Femur (tissue), 1 donor: ENCODE data around the gene TRIM46.
A peak's percentile ranks its signal among the peaks of the same experiment; 100 is the strongest.

Experiments used
- DNase-seq: peaks from one replicate; pipeline ENCODE4 v3.0.0-alpha.2; 2017

TRIM46 gene, protein sequence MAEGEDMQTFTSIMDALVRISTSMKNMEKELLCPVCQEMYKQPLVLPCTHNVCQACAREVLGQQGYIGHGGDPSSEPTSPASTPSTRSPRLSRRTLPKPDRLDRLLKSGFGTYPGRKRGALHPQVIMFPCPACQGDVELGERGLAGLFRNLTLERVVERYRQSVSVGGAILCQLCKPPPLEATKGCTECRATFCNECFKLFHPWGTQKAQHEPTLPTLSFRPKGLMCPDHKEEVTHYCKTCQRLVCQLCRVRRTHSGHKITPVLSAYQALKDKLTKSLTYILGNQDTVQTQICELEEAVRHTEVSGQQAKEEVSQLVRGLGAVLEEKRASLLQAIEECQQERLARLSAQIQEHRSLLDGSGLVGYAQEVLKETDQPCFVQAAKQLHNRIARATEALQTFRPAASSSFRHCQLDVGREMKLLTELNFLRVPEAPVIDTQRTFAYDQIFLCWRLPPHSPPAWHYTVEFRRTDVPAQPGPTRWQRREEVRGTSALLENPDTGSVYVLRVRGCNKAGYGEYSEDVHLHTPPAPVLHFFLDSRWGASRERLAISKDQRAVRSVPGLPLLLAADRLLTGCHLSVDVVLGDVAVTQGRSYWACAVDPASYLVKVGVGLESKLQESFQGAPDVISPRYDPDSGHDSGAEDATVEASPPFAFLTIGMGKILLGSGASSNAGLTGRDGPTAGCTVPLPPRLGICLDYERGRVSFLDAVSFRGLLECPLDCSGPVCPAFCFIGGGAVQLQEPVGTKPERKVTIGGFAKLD

DNA sequence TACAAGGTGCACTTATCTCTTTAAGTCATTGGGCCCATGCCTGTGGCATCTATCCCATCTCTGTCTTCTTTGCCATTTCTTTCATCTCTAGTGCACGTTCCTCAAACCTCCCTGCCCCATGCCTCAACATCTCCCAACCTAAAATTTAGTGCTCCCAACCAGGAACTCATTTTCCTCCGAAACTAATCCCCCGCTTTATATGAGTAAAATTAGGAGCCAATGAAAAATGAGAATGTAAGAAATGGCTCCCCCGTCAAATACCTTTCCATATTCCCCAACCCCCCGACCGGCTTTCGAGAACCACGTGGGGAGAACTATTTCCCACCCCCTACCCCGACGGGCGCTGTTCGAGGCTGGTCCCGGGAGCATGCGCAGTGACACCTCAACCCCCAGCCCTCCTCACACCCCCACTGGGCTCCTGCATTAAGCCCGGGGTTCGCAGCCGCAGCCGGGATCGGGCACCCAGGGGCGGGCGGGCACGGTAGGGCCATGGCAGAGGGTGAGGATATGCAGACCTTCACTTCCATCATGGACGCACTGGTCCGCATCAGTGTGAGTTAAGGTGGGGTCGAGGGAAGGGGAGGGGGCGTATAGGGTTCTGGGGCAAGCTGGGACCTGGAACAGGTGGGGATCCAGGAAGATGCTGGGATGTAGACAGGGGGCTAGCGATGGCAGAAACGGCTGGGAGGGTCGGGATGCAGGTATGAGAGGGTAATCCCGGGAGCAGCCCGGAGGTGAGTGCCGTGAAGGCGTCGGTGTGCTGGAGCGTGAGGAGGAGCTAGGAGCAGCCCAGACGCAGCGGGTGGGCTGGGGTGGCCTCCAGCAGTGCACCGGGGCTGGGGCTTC, at the start of gene TRIM46:
TSS of gene TRIM46 (plus strand) at position 372 of the 846 bp plus-strand sequence. CDS start at position 490, 118 bp downstream.
- peak; percentile 53 for DNase-seq

DNA sequence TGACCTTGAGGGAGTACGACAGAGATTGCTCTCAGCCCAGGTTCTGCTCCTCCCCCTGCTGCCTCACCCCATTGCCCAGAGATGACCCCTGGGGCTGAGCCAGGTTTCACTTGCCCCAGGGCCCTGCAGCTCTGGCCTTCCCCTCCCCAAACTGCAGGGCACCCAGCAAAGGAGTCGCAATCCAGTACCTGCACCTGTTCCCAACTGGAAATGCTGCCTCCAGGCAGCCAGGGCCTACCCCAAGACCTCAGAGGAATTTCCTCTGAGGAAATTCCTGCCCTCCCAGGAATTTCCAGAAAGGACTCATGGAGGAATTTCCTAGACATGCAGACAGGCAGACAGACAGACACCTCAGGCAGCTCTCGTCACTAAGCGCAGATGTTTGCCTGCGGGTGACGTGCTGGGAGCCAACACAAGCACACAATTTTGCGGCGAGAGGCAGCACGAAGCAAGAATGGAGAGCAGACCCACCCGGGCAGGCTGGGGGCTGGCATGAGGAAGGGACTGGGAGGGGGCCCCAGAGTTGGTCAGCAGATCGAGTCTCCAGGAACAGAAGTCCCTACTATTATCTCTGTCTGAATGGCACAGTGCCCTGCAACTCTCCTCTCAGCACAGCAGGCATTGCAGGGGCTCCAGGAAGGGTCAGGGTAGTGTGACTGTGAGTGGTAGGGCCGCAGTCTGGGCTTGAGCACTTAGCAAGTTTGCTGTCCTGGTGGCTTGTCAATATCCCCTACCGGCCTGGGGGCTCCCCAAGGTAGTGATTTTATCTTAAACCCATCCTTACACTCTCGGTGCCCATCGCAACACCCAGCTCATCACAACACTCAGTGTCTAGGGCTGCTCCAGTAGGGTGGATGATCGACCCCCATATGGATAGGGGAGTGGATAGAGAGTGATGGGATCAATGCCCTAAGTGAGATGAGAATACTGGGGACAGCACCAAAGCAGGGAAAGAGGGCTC, 48.9 kb upstream of the TRIM46 start:
- DNase-seq: peak; percentile 55

DNA sequence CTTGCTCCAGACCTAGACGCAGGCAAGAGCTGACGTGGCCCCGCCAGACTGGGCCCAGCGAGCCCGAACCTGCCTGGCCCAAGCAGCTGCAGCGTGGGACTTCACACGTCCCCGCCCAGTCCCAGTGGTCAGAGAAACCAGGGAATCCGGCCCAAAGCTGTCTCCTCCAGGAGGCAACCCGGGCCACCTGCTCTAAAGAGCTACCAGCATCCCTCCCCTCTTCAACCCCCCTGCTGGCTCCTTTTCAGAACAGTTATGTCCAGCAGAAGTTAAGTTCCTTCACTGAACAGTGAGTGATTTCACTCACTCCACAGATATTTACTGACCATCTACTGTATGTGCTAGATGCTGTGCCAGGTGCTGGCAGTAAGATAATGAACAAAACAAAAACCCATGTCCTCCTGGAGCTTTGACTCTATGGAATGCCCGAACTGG, 48.1 kb upstream of the TRIM46 start:
- no peak for DNase-seq

DNA sequence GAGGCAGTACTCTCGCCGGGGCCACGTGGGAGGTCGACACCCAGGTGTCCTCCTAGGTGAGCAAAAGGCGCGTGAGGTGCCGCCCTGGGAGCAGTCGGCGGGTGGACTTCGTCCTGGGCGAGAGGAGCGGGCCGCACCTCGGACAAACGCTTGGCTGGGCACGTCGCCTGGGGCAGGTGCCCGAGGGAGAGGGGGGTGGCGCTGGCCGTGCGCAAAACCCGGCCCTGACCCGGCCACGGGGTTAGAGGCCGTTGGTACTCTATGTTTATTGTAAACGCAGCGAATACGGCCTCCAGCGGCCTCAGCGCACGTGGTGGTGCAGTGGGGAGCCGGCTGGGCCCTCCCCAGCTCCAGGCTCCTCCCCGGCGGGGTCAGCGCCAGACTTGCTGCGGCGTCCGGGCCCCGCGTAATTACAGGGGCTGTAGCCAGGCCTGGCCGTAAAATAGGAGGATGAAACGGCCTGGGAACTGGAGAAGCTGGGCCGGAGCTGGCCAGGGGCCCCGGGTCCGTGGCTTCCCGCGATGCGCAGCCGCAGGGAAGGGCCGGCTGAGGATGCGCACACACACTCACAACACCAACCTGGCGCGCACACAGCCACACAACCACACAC, 47.6 kb upstream of the TRIM46 start:
- peak; percentile 88 for DNase-seq

DNA sequence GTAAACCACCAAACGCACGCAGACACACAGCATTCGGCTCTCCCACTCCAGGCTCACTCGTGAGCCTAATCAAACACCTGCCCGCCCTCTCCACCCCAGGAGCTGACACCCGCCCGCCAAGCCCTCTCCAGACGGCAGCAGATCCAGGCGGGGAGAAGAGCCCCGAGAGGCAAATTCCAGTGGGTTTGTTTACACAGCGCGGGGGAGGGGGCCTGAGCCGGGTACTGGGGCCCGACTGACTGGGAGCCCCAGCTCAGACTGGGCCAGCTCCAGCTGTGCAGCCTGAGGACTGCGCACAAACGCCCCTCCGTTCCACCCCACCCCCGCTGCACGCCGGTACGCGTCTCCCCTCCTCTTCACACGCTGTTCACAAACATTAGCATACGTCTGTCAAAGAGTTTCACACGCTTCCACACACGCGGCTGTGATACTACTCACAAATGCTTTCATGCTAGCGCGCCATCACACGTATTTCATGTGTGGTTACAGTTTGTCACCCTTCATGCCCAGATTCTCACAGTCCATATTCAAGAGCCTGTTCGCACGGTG, 47.0 kb upstream of the TRIM46 start:
- peak; percentile 55 for DNase-seq

DNA sequence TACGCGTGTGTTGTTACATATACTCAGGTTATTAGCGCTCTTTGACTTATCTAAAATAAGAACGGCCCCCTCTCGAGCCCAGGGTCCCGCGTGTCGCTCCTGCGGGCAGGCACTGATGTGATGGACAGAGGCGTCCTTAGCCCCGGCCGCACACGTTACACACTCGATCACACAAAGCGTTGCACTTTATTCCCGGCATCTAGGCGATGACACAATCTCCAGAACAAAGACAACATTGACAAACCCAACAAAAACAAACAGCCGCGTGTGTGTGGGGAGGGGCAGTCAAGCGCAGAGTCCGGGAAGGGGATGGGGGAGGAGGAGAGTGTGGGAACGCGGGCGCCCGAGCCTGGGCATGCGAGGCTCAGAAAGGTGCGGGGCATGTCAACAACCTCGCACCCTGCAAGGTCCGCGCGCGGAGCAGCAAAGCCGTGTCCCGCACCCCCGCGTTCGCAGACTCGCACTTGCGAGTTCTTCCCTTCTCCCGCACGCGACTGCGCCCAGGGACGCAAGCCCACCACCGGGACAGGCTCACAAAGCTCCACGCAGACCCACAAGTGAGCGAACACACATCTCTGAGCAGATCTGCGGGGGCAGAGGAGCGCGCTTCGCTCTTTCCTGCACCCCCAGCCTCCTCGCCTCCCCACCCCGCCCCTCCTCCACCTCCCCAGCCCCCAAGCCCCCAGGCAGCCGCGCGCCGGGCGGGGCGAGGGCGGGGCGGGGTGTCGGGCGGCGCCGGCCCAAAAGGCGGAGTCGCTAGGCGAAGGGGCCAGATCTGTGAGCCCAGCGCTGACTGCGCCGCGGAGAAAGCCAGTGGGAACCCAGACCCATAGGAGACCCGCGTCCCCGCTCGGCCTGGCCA, 46.3 kb upstream of the TRIM46 start, which contains the start of gene EFNA1:
TSS of gene EFNA1 (plus strand) at position 772 of the 862 bp plus-strand sequence. CDS start 102 bp downstream, outside the sequence.
- peak; percentile 70 for DNase-seq

DNA sequence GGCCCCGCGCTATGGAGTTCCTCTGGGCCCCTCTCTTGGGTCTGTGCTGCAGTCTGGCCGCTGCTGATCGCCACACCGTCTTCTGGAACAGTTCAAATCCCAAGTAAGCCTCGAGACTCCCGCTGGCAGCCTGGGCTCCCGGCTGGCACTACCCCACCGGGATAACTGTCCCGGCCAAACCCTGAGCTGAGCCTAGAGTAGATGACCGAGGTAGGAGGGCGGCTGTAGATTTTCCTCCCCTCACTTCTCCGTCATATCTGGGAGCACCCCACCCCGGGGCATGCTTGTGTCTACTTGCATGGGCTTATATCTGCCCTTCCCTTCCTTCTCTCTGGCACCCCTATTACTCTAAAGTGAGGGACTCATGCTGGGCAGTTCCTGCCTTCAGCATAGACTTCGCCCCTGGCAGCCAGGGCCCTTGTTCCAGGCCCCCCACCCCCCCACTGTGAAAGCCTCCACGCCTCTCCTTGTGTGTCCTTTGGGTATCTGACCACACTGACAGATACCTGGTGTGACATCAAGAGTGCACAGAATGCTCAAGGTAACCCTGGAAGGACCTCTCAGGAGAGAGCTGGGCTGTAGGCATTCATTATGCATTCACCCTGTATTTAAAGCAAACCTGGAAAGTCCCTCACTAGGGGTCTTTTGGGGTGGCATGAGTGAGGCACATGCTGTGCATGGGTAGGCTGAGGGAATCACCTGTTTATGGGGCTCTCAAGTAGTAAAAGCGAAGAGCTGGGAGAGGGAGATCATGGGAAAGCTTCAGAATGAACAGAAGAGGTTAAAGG, 45.5 kb upstream of the TRIM46 start:
- no peak for DNase-seq

DNA sequence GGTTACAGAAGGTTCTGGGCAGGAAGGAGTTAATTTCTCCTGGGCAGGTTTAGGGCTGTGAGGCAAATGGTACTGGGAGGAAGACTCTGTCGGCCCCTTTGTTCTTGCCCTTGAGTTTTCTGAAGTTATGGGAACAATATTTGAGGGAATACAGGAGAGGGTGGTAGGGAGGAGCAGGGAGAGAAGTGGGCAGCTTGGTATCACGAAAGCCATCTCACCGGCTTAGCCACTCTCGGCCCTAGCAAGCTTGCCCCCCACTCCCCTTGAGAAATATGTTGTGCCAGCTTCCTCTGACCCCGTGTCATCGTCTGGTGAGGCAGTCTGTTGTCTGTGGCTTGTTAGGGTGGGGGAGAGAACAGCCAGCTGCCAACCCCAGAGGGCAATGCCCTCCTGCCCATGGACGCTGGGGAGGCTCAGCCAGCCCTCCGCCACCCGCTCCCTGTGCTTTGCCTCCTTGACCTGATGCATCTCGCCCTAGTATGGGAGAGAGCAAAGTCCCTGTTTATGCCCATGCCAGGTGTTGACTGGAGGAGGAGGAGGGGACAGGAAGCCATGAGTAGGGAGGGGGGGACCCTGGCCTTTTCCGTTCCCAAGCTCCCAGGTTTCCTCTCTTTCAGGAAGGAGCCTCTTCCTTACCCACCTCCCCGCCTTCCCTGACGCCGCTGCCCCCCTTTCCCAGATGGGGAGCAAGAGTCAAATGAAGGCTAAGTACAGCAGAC, 44.7 kb upstream of the TRIM46 start:
- no peak for DNase-seq

DNA sequence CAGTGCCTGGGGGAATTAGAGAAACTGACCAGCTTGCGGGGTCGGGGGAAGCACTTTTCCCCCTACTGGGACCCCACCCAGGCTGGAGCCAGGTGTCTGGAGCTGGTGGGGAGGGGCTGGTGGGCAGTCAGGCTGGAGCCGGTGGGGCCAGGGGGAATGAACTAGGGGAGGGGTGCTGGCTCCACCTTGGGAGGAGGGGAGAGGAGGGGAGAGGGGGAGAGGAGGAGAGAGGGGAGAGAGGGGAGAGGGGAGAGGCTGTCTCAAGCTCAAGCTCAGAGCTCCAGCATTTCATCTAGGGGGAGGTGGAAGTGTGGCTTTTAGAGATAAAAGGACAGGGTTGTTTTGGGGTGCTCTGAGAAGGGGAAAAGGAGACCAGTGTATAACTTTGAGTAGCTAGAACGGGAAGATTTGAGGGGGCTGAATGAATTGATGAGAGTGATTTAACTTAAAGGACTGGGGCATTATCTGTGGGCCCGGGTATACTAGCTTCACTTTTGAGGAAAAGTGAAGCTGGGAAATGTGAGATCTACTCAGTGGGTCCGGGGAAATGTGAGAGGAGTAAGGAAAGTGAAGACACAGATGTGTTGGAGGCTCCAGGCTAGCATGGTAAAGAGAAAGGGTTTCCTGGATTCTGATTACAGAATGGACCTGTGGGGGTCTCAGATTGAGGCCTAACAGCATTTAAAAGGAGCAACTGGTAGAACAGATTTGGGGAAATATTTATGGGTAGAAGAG, 43.2 kb upstream of the TRIM46 start:
- DNase-seq: no peak

DNA sequence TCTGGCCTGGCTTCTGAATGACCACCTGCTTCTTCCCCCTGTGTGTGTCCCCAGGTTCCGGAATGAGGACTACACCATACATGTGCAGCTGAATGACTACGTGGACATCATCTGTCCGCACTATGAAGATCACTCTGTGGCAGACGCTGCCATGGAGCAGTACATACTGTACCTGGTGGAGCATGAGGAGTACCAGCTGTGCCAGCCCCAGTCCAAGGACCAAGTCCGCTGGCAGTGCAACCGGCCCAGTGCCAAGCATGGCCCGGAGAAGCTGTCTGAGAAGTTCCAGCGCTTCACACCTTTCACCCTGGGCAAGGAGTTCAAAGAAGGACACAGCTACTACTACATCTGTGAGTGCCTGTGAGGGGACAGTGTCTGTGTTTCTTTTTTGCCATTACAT, 42.4 kb upstream of the TRIM46 start:
- DNase-seq: no peak

DNA sequence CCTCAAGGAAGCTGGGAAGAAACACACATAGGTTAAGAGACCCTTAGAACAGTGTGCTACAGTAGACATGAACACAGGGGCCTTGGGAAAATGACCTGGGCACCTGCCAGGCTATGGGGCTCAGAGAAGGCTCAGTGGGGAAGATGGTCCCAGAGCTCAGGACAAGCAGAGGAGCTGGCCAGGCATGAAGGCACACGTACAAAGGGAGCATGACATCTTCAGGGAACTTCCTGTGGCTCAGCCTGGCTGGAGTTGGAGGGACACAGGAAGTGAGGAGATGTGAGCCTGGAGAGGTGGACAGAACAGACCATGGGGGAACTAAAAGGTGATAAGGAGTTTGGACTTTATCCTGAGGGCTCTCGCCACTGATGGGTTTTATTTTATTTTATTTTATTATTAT, 41.8 kb upstream of the TRIM46 start:
- DNase-seq: no peak

DNA sequence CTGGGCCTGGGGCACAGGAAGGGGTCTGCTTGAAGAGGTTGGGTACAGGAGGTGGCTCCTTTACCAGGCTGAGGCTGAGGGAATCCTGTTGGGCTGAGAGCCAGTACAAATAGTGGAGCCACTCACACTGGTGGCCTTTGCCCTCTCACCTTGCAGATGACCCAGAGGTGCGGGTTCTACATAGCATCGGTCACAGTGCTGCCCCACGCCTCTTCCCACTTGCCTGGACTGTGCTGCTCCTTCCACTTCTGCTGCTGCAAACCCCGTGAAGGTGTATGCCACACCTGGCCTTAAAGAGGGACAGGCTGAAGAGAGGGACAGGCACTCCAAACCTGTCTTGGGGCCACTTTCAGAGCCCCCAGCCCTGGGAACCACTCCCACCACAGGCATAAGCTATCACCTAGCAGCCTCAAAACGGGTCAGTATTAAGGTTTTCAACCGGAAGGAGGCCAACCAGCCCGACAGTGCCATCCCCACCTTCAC, 39.8 kb upstream of the TRIM46 start:
- no peak for DNase-seq

DNA sequence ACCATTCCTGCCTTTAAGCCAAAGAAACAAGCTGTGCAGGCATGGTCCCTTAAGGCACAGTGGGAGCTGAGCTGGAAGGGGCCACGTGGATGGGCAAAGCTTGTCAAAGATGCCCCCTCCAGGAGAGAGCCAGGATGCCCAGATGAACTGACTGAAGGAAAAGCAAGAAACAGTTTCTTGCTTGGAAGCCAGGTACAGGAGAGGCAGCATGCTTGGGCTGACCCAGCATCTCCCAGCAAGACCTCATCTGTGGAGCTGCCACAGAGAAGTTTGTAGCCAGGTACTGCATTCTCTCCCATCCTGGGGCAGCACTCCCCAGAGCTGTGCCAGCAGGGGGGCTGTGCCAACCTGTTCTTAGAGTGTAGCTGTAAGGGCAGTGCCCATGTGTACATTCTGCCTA, 39.3 kb upstream of the TRIM46 start:
- DNase-seq: no peak

DNA sequence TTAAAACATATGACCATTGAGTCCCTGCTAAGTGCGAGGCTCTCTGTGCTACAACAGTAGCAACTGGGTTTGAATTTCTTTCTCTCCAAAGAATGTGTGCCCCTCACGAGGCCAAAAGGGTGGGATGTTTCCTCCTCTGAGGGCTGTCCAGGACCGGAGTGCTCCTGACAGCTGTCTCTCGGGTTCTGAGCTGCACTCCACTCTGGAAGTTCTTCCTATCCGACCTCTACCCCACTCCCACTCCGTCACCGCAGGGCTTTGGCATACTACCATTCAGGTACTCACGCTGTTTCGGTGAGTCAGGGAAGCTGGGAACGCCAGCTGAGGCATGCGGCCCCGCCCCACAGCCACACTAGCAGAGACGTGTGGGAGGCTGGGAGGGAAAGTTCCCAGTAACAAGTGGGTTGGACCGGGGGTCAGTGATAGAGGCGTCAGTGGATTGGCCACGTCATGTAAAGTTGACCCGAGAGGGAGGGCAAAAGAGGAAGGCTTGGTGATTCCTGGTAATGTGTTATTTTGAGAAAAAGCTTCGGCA, 38.7 kb upstream of the TRIM46 start:
- DNase-seq: peak; percentile 91

DNA sequence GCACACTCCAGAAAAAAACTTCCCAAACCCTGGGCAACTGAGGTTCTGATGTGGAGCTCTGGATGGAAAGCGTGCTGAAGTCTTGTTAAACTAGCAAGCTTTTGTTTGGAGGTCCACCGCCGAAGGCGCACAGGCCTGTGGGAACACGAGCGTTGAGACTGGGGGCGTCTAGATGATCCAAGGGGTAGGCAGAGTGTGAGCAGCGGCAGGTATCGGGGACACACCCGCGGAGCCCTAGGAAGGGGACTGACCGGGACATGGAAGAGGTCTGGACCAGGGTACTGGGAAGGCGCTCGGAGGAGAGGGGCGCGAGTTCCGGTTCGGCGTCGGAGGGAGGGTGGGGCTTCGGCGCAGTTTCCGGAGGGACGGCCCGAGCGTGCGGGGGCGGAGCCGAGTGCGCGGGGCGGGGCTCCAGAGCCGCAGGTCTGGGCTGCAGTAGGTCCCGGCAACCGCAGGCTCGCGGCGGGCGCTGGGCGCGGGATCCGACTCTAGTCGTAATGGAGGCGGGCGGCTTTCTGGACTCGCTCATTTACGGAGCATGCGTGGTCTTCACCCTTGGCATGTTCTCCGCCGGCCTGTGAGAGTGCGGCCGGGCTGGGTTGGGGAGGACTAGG, 38.1 kb upstream of the TRIM46 start, which contains the start of gene SLC50A1:
TSS of gene SLC50A1 (plus strand) at position 438 of the 614 bp plus-strand sequence. CDS start at position 498, 60 bp downstream.
- peak; percentile 98 for DNase-seq

DNA sequence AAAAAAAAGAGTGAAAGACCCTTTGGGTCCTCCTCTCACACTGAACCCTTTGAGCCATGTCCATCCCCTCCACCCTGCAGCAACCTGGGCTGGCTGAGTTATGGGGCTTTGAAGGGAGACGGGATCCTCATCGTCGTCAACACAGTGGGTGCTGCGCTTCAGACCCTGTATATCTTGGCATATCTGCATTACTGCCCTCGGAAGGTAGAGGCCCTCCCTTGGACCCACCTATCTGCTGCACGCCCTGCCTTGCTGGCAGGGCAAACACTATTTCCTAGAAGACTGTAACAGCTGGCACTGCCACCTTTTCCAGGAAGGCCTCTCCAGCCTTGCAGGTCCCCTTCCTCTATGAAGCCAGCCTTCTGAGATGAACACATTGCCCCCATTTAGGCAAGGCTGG, 36.9 kb upstream of the TRIM46 start:
- DNase-seq: no peak
